ENCODE data around the gene SPATA6. TPM values are rescaled to one million over a fixed set of nuclear protein-coding genes. Genes with fewer than 3 reads are reported as not detected.

SPATA6 gene
- total and polyA plus RNA-seq, 2 of the 8 experiments (the other 6 are each of a cell fraction or from before 2014, with no cell fraction given): 2.4 to 17.2 TPM

DNA sequence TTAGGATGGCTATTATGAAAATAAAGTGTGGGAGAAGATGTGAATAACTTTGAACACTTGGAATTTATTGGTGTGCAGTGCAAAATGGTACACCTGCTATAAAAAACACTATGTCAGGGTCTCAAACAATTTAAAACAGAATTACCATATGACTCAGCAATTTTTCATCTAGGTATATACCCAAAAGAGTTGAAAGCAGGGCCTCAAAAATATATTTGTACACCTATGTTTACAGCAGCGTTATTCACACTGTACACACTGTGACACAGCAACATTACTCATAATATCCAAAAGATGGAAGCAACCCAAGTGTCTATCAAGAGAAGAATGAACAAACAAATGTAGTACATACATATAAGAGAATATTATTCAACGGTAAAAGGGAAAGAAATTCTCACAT, 75.8 kb downstream of the SPATA6 start:
- no peak overlapping the region for H3K18ac ChIP-seq (ENCODE audit: extremely low read depth, low read length)
- no peak overlapping the region for H2AK5ac ChIP-seq (ENCODE audit: low read depth, low read length)
- no peak overlapping the region for H4K5ac ChIP-seq (ENCODE audit: insufficient read length, low read depth, low read length)
- no peak overlapping the region for H2BK20ac ChIP-seq (ENCODE audit: low read length)
- no peaks in the 10 kb centered on the region for H3K36me3 ChIP-seq (ENCODE audit: control insufficient read depth in 2 of 4, insufficient read depth in 4 of 4, low read length in 3 of 4)
- H3K79me1 ChIP-seq (ENCODE audit: low read depth, low read length): no peaks in the 10 kb centered on the region
- no peaks in the 10 kb centered on the region for H3K9me3 ChIP-seq (ENCODE audit: insufficient read depth in 2 of 2, low read depth in 1 of 2, low read length in 1 of 2)
- H3K23ac ChIP-seq (ENCODE audit: insufficient read length): no peak overlapping the region
- H4K20me1 ChIP-seq (replicated peaks in 1 of 2; ENCODE audit: control insufficient read depth in 1 of 2, insufficient read depth in 2 of 2, low read length in 2 of 2): no peaks in the 10 kb centered on the region
- H3K4me1 ChIP-seq (replicated peaks in 1 of 4; ENCODE audit: control insufficient read depth in 3 of 4, insufficient read depth in 4 of 4, low read length in 3 of 4): no peaks in the 10 kb centered on the region
- no peak for DNase-seq (ENCODE audit: low read depth in 1 of 2, low spot score in 2 of 2)
- H4K91ac ChIP-seq (replicated peaks; ENCODE audit: insufficient read length, low read length): no peak overlapping the region
- no peaks in the 10 kb centered on the region for H3K79me2 ChIP-seq (ENCODE audit: control insufficient read depth in 1 of 2, insufficient read depth in 2 of 2, low read length in 2 of 2)
- no peak overlapping the region for H3K56ac ChIP-seq (replicated peaks; ENCODE audit: insufficient read length, low read depth, low read length)
- no peak overlapping the region for H4K8ac ChIP-seq (ENCODE audit: extremely low read depth, insufficient read depth, low read length)
- no peak for TF ChIP-seq EZH2 (IDR thresholded peaks at IDR 0.05; ENCODE audit: low read depth, low read length, severe bottlenecking)
- no peak for TF ChIP-seq RFX5 (IDR thresholded peaks at IDR 0.05; ENCODE audit: borderline replicate concordance, low read depth, low read length)
- TF ChIP-seq TAF1 (IDR thresholded peaks at IDR 0.05; ENCODE audit: low read depth, low read length): no peak
- no peak for TF ChIP-seq EGR1 (IDR thresholded peaks at IDR 0.05; ENCODE audit: borderline replicate concordance, low read depth, low read length)
- H3K23me2 ChIP-seq (ENCODE audit: low read depth, low read length): no peaks in the 10 kb centered on the region
- WGBS, 2 experiments (ENCODE audit: extremely low coverage in 1 of 2, insufficient coverage in 1 of 2, insufficient read length in 1 of 2, insufficient replicate concordance in 2 of 2, low coverage in 1 of 2, low lambda C conversion rate in 2 of 2, missing lambda C conversion rate in 1 of 2): 93% methylated on average over 2 of the region's 2 CpGs; no CpG with 5 or more reads in 1 of the 2 experiments
- no peak for FAIRE-seq
- no peak overlapping the region for H2BK12ac ChIP-seq (ENCODE audit: low read depth, low read length)
- H2BK15ac ChIP-seq (ENCODE audit: low read length): no peak overlapping the region
- H3K27me3 ChIP-seq (replicated peaks in 1 of 4; ENCODE audit: control insufficient read depth in 3 of 4, extremely low read depth in 1 of 4, insufficient read depth in 3 of 4, low read length in 3 of 4): no peaks in the 10 kb centered on the region
- no peak overlapping the region for H3K27ac ChIP-seq (ENCODE audit: low read depth, low read length)
- no peak overlapping the region for H3K4ac ChIP-seq (replicated peaks; ENCODE audit: insufficient read length, low read depth, low read length)
- no peak overlapping the region for H3K4me3 ChIP-seq (ENCODE audit: extremely low read depth in 1 of 4, insufficient read depth in 2 of 4, low read depth in 3 of 4, low read length in 4 of 4)
- no peak overlapping the region for H2AFZ ChIP-seq (ENCODE audit: low read length)
- H3K4me2 ChIP-seq (ENCODE audit: insufficient read depth in 1 of 2, low read depth in 2 of 2, low read length in 2 of 2): no peak overlapping the region
- ChIA-PET CTCF (ENCODE audit: partially characterized antibody) (no interaction called here), POLR2A (ENCODE audit: partially characterized antibody) (no interaction called here)
- H2BK5ac ChIP-seq (ENCODE audit: low read depth, low read length): no peak overlapping the region
- H3K9ac ChIP-seq (replicated peaks in 1 of 4; ENCODE audit: extremely low read depth in 1 of 4, low read depth in 3 of 4, low read length in 3 of 4): no peak overlapping the region
- no peak overlapping the region for H3K14ac ChIP-seq (ENCODE audit: insufficient read length)
- H2BK120ac ChIP-seq (replicated peaks; ENCODE audit: low read depth, low read length): no peak overlapping the region

Data from H1 (cell line).